WTC11 (cell line): ENCODE measurements around the gene TNP2. TPM values are rescaled to one million over a fixed set of nuclear protein-coding genes. Genes with fewer than 3 reads are reported as not detected.

Experiments
- ATAC-seq: fragments of 200-7000 bp; cut with Tn5 transposase; 2 replicates; pipeline ENCODE4 v1.10.0; 2021; ENCODE audit warnings: mild to moderate bottlenecking, moderate library complexity
- CTCF ChIA-PET: fragments of 300-600 bp; sonication (Branson Sonifier 250); formaldehyde crosslinking; loops from one replicate; lab custom pipeline; 2021; ENCODE audit warnings: antibody characterized with exemption; lab: Charles Lee
- POLR2A ChIA-PET: fragments of 350-600 bp; sonication (Branson Sonifier 250); formaldehyde crosslinking; loops from one replicate; lab custom pipeline; 2021; ENCODE audit warnings: antibody characterized with exemption; lab: Charles Lee
- DNase-seq: peaks from one replicate; pipeline ENCODE4 v3.0.0; 2021; ENCODE audit warnings: low spot score
- H3K27ac Mint-ChIP-seq: 2 replicates; pipeline ENCODE4 v1.8.0; 2021; ENCODE audit warnings: mixed read lengths
- H3K27me3 Mint-ChIP-seq: 2 replicates; pipeline ENCODE4 v1.8.0; 2021; ENCODE audit warnings: low read depth, mild to moderate bottlenecking, moderate library complexity, mixed read lengths
- H3K36me3 Mint-ChIP-seq: 2 replicates; pipeline ENCODE4 v1.8.0; 2021; ENCODE audit warnings: mixed read lengths
- H3K4me1 Mint-ChIP-seq: 2 replicates; pipeline ENCODE4 v1.8.0; 2022; ENCODE audit warnings: mixed read lengths
- H3K4me3 Mint-ChIP-seq: 2 replicates; pipeline ENCODE4 v1.8.0; 2021; ENCODE audit warnings: mild to moderate bottlenecking, moderate library complexity, mixed read lengths
- H3K9me3 Mint-ChIP-seq: 2 replicates; pipeline ENCODE4 v1.8.0; 2021; ENCODE audit warnings: mixed read lengths
- ATF1 ChIP-seq: sonication (generic); formaldehyde crosslinking; IDR thresholded peaks from 2 replicates; pipeline ENCODE4 v1.8.1; 2023; ENCODE audit warnings: mild to moderate bottlenecking, moderate library complexity, missing genetic modification reagents
- CBFB ChIP-seq: sonication (generic); formaldehyde crosslinking; IDR thresholded peaks from 2 replicates; pipeline ENCODE4 v1.8.1; 2022; ENCODE audit warnings: mild to moderate bottlenecking, low read depth, missing genetic modification reagents
- EMX1 ChIP-seq: fragments of 250-450 bp; sonication (Bioruptor Pico); IDR thresholded peaks from 2 replicates; pipeline ENCODE4 v1.8.0; 2021; ENCODE audit warnings: mild to moderate bottlenecking
- FOXK1 ChIP-seq: sonication (generic); formaldehyde crosslinking; IDR thresholded peaks from 2 replicates; pipeline ENCODE4 v1.8.0; 2022; ENCODE audit warnings: mild to moderate bottlenecking, moderate library complexity, missing genetic modification reagents
- MXD4 ChIP-seq: fragments of 250-450 bp; sonication (Bioruptor Pico); IDR thresholded peaks from 2 replicates; pipeline ENCODE4 v1.8.0; 2021; ENCODE audit warnings: mild to moderate bottlenecking, moderate library complexity, borderline replicate concordance
- MYBL2 ChIP-seq: sonication (generic); formaldehyde crosslinking; IDR thresholded peaks from 2 replicates; pipeline ENCODE4 v1.8.1; 2023; ENCODE audit warnings: mild to moderate bottlenecking, moderate library complexity, missing genetic modification reagents
- NFE2L1 ChIP-seq: sonication (generic); formaldehyde crosslinking; IDR thresholded peaks from 2 replicates; pipeline ENCODE4 v1.8.1; 2023; ENCODE audit warnings: missing genetic modification reagents
- RELA ChIP-seq: sonication (generic); formaldehyde crosslinking; IDR thresholded peaks from 2 replicates; pipeline ENCODE4 v1.8.1; 2022; ENCODE audit warnings: missing genetic modification reagents, mild to moderate bottlenecking, borderline replicate concordance
- SMAD3 ChIP-seq: sonication (generic); formaldehyde crosslinking; IDR thresholded peaks from 2 replicates; pipeline ENCODE4 v1.8.0; 2022; ENCODE audit warnings: missing genetic modification reagents, mild to moderate bottlenecking, borderline replicate concordance
- SOX15 ChIP-seq: fragments of 250-450 bp; sonication (Bioruptor Pico); IDR thresholded peaks from 2 replicates; pipeline ENCODE4 v1.9.0; 2021; ENCODE audit warnings: mild to moderate bottlenecking
- SP1 ChIP-seq: sonication (generic); formaldehyde crosslinking; conservative IDR thresholded peaks from 2 replicates; pipeline ENCODE4 v1.8.1; 2022; ENCODE audit warnings: missing genetic modification reagents
- ZNF138 ChIP-seq: sonication (generic); formaldehyde crosslinking; conservative IDR thresholded peaks from 2 replicates; pipeline ENCODE4 v1.8.1; 2022; ENCODE audit warnings: mild to moderate bottlenecking, moderate library complexity, missing genetic modification reagents
- ZNF219 ChIP-seq: sonication (generic); formaldehyde crosslinking; IDR thresholded peaks from 2 replicates; pipeline ENCODE4 v1.8.0; 2023; ENCODE audit warnings: missing genetic modification reagents, mild to moderate bottlenecking, borderline replicate concordance
- ZNF232 ChIP-seq: sonication (generic); formaldehyde crosslinking; IDR thresholded peaks from 2 replicates; pipeline ENCODE4 v1.8.0; 2022; ENCODE audit warnings: mild to moderate bottlenecking, missing genetic modification reagents
- ZNF263 ChIP-seq: sonication (generic); formaldehyde crosslinking; IDR thresholded peaks from 2 replicates; pipeline ENCODE4 v1.8.1; 2022; ENCODE audit warnings: low read depth, mild to moderate bottlenecking, moderate library complexity, missing genetic modification reagents
- ZNF423 ChIP-seq: fragments of 250-450 bp; sonication (Bioruptor Pico); IDR thresholded peaks from 2 replicates; pipeline ENCODE4 v2.1.2; 2022; ENCODE audit warnings: mild to moderate bottlenecking, moderate library complexity
- total RNA-seq: library from RNA; stranded (reverse); gene quantifications from 3 replicates; pipeline ENCODE4 v1.2.3, GENCODE V29; 2021
- TF ChIP-seq, protein P1 (sequence below): sonication (generic); formaldehyde crosslinking; IDR thresholded peaks from 2 replicates; pipeline ENCODE4 v1.8.1; 2023; ENCODE audit warnings: mild to moderate bottlenecking, missing genetic modification reagents, moderate library complexity
- TF ChIP-seq, protein P2 (sequence below): sonication (generic); formaldehyde crosslinking; IDR thresholded peaks from 2 replicates; pipeline ENCODE4 v1.8.1; 2023; ENCODE audit warnings: mild to moderate bottlenecking, missing genetic modification reagents
- TF ChIP-seq, protein P3 (sequence below): fragments of 250-450 bp; sonication (Bioruptor Pico); conservative IDR thresholded peaks from 2 replicates; pipeline ENCODE4 v1.9.0; 2021; ENCODE audit warnings: mild to moderate bottlenecking
- TF ChIP-seq, protein P4 (sequence below): sonication (generic); formaldehyde crosslinking; IDR thresholded peaks from 2 replicates; pipeline ENCODE4 v1.8.0; 2022; ENCODE audit warnings: mild to moderate bottlenecking, missing genetic modification reagents
- TF ChIP-seq, protein P5 (sequence below): fragments of 250-450 bp; sonication (Bioruptor Pico); IDR thresholded peaks from 2 replicates; pipeline ENCODE4 v1.8.0; 2021; ENCODE audit warnings: mild to moderate bottlenecking
- TF ChIP-seq, protein P6 (sequence below): fragments of 250-450 bp; sonication (Bioruptor Pico); IDR thresholded peaks from 2 replicates; pipeline ENCODE4 v1.9.0; 2021; ENCODE audit warnings: mild to moderate bottlenecking
- TF ChIP-seq, protein P7 (sequence below): sonication (generic); formaldehyde crosslinking; IDR thresholded peaks from 2 replicates; pipeline ENCODE4 v1.8.0; 2022; ENCODE audit warnings: mild to moderate bottlenecking, missing genetic modification reagents
- TF ChIP-seq, protein P8 (sequence below): sonication (generic); formaldehyde crosslinking; IDR thresholded peaks from 2 replicates; pipeline ENCODE4 v1.8.1; 2023; ENCODE audit warnings: mild to moderate bottlenecking, missing genetic modification reagents

TNP2 gene
- total RNA-seq, 1 experiment from 2014 or later: not detected

DNA sequence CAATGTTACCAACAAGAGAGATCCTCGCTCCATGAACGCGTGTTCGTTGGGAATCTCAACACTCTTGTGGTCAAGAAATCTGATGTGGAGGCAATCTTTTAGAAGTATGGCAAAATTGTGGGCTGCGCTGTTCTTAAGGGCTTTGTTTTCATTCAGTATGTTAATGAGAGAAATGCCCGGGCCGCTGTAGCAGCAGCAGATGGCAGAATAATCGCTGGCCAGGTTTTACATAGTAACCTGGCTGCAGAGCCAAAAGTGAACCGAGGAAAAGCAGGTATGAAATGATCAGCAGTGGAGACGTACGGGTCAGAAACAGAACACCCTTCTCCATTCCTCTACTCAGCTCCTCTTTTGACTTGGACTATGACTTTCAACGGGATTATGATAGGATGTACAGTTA lies 26.5 kb downstream of the TNP2 start (continued):
- TF ChIP-seq, protein P1, sequence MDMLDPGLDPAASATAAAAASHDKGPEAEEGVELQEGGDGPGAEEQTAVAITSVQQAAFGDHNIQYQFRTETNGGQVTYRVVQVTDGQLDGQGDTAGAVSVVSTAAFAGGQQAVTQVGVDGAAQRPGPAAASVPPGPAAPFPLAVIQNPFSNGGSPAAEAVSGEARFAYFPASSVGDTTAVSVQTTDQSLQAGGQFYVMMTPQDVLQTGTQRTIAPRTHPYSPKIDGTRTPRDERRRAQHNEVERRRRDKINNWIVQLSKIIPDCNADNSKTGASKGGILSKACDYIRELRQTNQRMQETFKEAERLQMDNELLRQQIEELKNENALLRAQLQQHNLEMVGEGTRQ: no peak
- no peak for TF ChIP-seq SP1 (CRISPR knock-in tag)
- TF ChIP-seq, protein P2, sequence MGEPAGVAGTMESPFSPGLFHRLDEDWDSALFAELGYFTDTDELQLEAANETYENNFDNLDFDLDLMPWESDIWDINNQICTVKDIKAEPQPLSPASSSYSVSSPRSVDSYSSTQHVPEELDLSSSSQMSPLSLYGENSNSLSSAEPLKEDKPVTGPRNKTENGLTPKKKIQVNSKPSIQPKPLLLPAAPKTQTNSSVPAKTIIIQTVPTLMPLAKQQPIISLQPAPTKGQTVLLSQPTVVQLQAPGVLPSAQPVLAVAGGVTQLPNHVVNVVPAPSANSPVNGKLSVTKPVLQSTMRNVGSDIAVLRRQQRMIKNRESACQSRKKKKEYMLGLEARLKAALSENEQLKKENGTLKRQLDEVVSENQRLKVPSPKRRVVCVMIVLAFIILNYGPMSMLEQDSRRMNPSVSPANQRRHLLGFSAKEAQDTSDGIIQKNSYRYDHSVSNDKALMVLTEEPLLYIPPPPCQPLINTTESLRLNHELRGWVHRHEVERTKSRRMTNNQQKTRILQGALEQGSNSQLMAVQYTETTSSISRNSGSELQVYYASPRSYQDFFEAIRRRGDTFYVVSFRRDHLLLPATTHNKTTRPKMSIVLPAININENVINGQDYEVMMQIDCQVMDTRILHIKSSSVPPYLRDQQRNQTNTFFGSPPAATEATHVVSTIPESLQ (CRISPR knock-in tag): no peak
- TF ChIP-seq FOXK1: no peak
- no peak for TF ChIP-seq SMAD3 (CRISPR knock-in tag)
- TF ChIP-seq, protein P3, sequence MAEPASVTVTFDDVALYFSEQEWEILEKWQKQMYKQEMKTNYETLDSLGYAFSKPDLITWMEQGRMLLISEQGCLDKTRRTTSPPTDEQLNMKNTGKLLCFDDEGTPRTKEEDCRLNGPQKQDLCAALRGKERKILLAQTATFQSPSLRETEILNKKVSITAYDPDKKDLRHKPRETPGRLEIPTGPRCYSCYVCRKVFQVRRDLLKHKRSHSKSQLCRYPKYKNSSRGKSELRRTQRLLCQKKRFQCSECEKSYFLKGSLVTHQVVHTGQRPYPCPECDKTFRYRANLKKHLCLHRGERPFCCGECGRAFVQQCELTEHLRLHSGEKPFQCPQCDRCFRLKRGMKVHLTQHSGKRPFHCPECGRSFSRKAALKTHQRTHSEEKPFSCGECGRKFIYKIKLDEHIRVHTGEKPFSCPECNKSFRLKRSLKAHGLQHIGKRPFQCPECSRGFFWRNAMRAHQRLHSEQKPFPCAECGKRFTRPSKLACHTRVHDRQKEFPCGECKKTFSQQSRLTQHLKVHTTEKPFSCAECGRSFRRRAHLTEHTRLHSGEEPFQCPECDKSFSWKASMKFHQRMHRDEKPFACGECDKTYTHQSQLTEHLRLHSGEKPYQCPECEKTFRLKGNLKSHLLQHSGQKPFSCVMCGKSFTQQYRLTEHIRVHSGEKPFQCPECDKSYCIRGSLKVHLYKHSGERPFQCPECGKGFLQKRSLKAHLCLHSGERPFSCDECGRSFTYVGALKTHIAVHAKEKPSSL: no peak
- TF ChIP-seq ZNF232 (CRISPR knock-in tag): no peak
- no peak for TF ChIP-seq ZNF263

DNA sequence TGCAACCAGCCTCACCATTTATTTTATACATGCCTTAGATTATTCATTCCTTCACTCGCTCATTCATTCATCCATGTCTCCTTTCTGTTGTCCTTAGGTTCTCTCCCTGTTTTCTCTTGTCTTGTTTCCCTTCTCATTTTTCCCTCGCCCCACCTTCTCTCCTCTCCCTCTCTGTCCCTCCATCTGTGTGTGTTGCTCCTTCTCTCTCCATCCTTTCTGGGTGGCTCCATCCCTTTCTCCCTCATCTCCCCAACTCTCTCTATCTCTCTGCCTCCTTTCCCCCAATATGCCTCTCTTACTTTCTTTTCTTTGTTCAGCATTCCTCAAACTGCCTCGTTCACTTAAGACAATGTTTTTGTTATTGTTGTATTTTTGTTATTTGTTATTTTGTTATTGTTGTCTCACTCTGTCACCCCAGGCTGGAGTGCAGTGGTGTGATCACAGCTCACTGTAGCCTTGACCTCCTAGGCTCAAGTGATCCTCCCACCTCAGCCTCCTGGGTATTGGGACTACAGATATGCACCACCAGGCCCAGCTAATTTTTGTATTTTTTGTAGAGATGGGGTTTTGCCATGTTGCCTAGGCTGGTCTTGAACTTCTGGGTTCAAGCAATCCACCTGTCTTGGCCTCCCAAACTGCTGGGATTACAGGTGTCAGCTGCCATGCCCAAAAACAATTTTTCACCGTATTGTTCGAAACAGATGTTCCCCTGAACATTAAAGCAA lies 27.5 kb downstream of the TNP2 start:
- peaks cover 5% of the 10 kb centered on the region for H3K4me1 Mint-ChIP-seq
- H3K9me3 Mint-ChIP-seq: peaks cover 5% of the 10 kb centered on the region
- ChIA-PET POLR2A (no interaction called here), CTCF (interaction anchor here (1.1 kb wide), 1 partner anchor 130 kb away, joined by 3 read pairs; no protein-coding TSS in a partner anchor)
- no peak for DNase-seq
- ATAC-seq: no peak
- no peaks in the 10 kb centered on the region for H3K36me3 Mint-ChIP-seq
- H3K4me3 Mint-ChIP-seq: no peak overlapping the region
- H3K27me3 Mint-ChIP-seq: no peaks in the 10 kb centered on the region; the same call in 1 of the 2 replicates
- no peak overlapping the region for H3K27ac Mint-ChIP-seq
- TF ChIP-seq, protein P4, sequence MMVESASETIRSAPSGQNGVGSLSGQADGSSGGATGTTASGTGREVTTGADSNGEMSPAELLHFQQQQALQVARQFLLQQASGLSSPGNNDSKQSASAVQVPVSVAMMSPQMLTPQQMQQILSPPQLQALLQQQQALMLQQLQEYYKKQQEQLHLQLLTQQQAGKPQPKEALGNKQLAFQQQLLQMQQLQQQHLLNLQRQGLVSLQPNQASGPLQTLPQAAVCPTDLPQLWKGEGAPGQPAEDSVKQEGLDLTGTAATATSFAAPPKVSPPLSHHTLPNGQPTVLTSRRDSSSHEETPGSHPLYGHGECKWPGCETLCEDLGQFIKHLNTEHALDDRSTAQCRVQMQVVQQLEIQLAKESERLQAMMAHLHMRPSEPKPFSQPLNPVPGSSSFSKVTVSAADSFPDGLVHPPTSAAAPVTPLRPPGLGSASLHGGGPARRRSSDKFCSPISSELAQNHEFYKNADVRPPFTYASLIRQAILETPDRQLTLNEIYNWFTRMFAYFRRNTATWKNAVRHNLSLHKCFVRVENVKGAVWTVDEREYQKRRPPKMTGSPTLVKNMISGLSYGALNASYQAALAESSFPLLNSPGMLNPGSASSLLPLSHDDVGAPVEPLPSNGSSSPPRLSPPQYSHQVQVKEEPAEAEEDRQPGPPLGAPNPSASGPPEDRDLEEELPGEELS: no peak
- TF ChIP-seq MXD4 (CRISPR knock-in tag) (no peak), EMX1 (CRISPR knock-in tag) (no peak), ATF1 (CRISPR knock-in tag) (no peak), FOXK1 (no peak), NFE2L1 (no peak), MYBL2 (CRISPR knock-in tag) (no peak), SOX15 (CRISPR knock-in tag) (no peak), ZNF219 (no peak), RELA (no peak), ZNF423 (no peak), ZNF138 (CRISPR knock-in tag) (no peak), SMAD3 (CRISPR knock-in tag) (no peak), CBFB (no peak)
- TF ChIP-seq, protein P5, sequence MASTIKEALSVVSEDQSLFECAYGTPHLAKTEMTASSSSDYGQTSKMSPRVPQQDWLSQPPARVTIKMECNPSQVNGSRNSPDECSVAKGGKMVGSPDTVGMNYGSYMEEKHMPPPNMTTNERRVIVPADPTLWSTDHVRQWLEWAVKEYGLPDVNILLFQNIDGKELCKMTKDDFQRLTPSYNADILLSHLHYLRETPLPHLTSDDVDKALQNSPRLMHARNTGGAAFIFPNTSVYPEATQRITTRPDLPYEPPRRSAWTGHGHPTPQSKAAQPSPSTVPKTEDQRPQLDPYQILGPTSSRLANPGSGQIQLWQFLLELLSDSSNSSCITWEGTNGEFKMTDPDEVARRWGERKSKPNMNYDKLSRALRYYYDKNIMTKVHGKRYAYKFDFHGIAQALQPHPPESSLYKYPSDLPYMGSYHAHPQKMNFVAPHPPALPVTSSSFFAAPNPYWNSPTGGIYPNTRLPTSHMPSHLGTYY: no peak
- TF ChIP-seq, protein P6, sequence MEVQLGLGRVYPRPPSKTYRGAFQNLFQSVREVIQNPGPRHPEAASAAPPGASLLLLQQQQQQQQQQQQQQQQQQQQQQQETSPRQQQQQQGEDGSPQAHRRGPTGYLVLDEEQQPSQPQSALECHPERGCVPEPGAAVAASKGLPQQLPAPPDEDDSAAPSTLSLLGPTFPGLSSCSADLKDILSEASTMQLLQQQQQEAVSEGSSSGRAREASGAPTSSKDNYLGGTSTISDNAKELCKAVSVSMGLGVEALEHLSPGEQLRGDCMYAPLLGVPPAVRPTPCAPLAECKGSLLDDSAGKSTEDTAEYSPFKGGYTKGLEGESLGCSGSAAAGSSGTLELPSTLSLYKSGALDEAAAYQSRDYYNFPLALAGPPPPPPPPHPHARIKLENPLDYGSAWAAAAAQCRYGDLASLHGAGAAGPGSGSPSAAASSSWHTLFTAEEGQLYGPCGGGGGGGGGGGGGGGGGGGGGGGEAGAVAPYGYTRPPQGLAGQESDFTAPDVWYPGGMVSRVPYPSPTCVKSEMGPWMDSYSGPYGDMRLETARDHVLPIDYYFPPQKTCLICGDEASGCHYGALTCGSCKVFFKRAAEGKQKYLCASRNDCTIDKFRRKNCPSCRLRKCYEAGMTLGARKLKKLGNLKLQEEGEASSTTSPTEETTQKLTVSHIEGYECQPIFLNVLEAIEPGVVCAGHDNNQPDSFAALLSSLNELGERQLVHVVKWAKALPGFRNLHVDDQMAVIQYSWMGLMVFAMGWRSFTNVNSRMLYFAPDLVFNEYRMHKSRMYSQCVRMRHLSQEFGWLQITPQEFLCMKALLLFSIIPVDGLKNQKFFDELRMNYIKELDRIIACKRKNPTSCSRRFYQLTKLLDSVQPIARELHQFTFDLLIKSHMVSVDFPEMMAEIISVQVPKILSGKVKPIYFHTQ: no peak
- TF ChIP-seq, protein P7, sequence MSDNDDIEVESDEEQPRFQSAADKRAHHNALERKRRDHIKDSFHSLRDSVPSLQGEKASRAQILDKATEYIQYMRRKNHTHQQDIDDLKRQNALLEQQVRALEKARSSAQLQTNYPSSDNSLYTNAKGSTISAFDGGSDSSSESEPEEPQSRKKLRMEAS (CRISPR knock-in tag): no peak
- TF ChIP-seq, protein P8, sequence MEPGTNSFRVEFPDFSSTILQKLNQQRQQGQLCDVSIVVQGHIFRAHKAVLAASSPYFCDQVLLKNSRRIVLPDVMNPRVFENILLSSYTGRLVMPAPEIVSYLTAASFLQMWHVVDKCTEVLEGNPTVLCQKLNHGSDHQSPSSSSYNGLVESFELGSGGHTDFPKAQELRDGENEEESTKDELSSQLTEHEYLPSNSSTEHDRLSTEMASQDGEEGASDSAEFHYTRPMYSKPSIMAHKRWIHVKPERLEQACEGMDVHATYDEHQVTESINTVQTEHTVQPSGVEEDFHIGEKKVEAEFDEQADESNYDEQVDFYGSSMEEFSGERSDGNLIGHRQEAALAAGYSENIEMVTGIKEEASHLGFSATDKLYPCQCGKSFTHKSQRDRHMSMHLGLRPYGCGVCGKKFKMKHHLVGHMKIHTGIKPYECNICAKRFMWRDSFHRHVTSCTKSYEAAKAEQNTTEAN (CRISPR knock-in tag): no peak
